Measurements from ENCODE around the gene C1QTNF1. TPM values are rescaled to one million over a fixed set of nuclear protein-coding genes. Genes with fewer than 3 reads are reported as not detected.
"Not testable (repeated sequence)": the region's sequence is repeated elsewhere in the genome, so short reads cannot be mapped to it uniquely, and the experiment has no call there.

Gene C1QTNF1
- total and polyA plus RNA-seq, 8 donors: 5.3 to 31.2 (median 8.4) TPM

GRCh38 chr17:79019632-79020584, 4.1 kb upstream of the C1QTNF1 start:
- DNase-seq (peak in 1 of 6 donors; percentile 66), ATAC-seq (peak; percentile 41 to 60 (median 45)), FAIRE-seq (no peak)
- H3K4me3 ChIP-seq: no peak overlapping the region
- TF ChIP-seq, protein P1, sequence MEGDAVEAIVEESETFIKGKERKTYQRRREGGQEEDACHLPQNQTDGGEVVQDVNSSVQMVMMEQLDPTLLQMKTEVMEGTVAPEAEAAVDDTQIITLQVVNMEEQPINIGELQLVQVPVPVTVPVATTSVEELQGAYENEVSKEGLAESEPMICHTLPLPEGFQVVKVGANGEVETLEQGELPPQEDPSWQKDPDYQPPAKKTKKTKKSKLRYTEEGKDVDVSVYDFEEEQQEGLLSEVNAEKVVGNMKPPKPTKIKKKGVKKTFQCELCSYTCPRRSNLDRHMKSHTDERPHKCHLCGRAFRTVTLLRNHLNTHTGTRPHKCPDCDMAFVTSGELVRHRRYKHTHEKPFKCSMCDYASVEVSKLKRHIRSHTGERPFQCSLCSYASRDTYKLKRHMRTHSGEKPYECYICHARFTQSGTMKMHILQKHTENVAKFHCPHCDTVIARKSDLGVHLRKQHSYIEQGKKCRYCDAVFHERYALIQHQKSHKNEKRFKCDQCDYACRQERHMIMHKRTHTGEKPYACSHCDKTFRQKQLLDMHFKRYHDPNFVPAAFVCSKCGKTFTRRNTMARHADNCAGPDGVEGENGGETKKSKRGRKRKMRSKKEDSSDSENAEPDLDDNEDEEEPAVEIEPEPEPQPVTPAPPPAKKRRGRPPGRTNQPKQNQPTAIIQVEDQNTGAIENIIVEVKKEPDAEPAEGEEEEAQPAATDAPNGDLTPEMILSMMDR (IDR thresholded peaks at IDR 0.05): peak in 3 of 4 donors; percentile 26 to 45 (median 26)
- peaks cover 9 to 27% (median 10%) of the 10 kb centered on the region in 3 donors for H3K4me1 ChIP-seq
- peak overlapping the region in 2 of 4 donors; percentile 37 to 68 for H3K27ac ChIP-seq
- 7 to 10% methylated on average over 19 of the region's 19 CpGs for WGBS, 2 donors
- no peaks in the 10 kb centered on the region for H3K36me3 ChIP-seq
- no peaks in the 10 kb centered on the region for H3K27me3 ChIP-seq
- intact Hi-C loops (cut with DNase I): no loop called here
- no peaks in the 10 kb centered on the region for H3K9me3 ChIP-seq

GRCh38 chr17:79020631-79021301, 3.2 kb upstream of the C1QTNF1 start:
- Histone ChIP-seq H3K27me3 (no peaks in the 10 kb centered on the region), H3K4me1 (peaks cover 9 to 27% (median 10%) of the 10 kb centered on the region in 3 donors), H3K4me3 (no peak overlapping the region), H3K9me3 (no peaks in the 10 kb centered on the region), H3K27ac (peak overlapping the region in 2 of 4 donors; percentile 37 to 68), H3K36me3 (no peaks in the 10 kb centered on the region)
- TF ChIP-seq, protein P1 (IDR thresholded peaks at IDR 0.05): no peak
- FAIRE-seq: no peak
- 80 to 89% methylated on average over 2 of the region's 2 CpGs for WGBS, 2 donors
- DNase-seq: no peak
- intact Hi-C loops (cut with DNase I): no loop called here
- no peak for ATAC-seq

DNA sequence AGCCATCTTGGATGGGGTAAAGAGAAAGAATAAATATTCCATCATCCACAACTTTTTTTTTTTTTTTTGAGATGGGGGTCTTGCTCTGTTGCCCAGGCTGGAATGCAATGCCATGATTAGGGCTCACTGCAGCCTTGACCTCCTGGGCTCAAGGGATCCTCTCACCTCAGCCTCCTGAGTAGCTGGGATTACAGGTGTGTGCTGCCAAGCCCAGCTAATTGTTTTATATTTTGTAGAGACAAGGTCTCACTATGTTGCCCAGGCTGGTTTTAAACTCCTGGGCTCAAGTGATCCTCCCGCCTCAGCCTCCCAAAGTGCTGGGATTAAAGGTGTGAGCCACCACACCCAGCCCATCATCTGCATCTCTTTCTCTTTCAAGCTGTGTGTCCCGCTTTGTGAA, 2.0 kb upstream of the C1QTNF1 start:
- 91 to 94% methylated on average over 2 of the region's 2 CpGs for WGBS, 2 donors
- ATAC-seq; intact Hi-C loops (cut with DNase I); H3K9me3 ChIP-seq; H3K27me3 ChIP-seq; DNase-seq; FAIRE-seq; H3K36me3 ChIP-seq; H3K4me3 ChIP-seq: not testable (repeated sequence)
- H3K27ac ChIP-seq: peak overlapping the region in 2 of 4 donors; percentile 57 to 58
- peaks cover 9 to 27% (median 10%) of the 10 kb centered on the region in 3 donors for H3K4me1 ChIP-seq

DNA sequence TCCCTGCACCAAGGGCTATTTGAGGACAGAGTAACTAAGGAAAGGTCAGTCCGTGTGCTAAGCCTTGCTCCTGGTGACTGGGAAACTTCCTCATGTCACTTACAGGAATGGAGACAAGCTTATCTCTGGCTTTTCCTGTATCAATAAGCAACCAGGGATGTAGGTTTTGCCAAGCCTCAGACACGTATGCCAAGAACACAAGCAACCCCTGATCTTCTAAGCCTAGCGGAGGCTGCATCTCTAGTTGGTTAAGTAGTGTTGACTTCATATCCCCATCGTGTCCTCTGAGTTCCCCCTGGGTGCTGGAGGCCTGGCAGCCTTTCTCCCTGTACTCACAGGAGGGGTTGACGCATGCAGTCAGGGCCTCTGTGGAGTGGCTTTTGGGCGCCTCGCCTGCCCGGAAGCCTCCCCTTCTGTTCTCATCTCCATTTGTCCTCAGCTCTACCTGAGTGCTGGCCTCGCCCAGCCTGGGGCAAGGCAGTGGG, 1.4 kb upstream of the C1QTNF1 start:
- Histone ChIP-seq H3K36me3 (no peaks in the 10 kb centered on the region), H3K27ac (peak overlapping the region in 2 of 4 donors; percentile 57 to 58), H3K27me3 (no peaks in the 10 kb centered on the region), H3K4me1 (peaks cover 9 to 33% (median 15%) of the 10 kb centered on the region in 3 donors), H3K9me3 (no peaks in the 10 kb centered on the region), H3K4me3 (no peak overlapping the region)
- peak in 1 of 6 donors; percentile 61 for DNase-seq
- intact Hi-C loops (cut with DNase I): no loop called here
- TF ChIP-seq, protein P1 (IDR thresholded peaks at IDR 0.05): no peak
- peak in 3 of 4 donors; percentile 9 to 21 (median 19) for ATAC-seq
- no peak for FAIRE-seq
- 64 to 75% methylated on average over 9 of the region's 9 CpGs for WGBS, 2 donors

- TF ChIP-seq, protein P1 (IDR thresholded peaks at IDR 0.05): no peak
- ATAC-seq (no peak), FAIRE-seq (no peak), DNase-seq (peak in 1 of 6 donors; percentile 40)
- intact Hi-C loops (cut with DNase I): no loop called here
- no peak overlapping the region for H3K4me3 ChIP-seq
- H3K4me1 ChIP-seq: peaks cover 9 to 37% (median 20%) of the 10 kb centered on the region in 3 donors
- H3K36me3 ChIP-seq: no peaks in the 10 kb centered on the region
- no peaks in the 10 kb centered on the region for H3K9me3 ChIP-seq
- no peaks in the 10 kb centered on the region for H3K27me3 ChIP-seq
- H3K27ac ChIP-seq: peak overlapping the region in 2 of 4 donors; percentile 57 to 58
- WGBS, 2 donors: 87% methylated on average over 12 of the region's 12 CpGs
Observed at GRCh38 chr17:79023180-79023705, 726 bp upstream of the C1QTNF1 start.
